ENCODE results near the gene ZXDA. TPM values are rescaled to one million over a fixed set of nuclear protein-coding genes. Genes with fewer than 3 reads are reported as not detected.

Gene ZXDA
- total RNA-seq, 1 donor from 2014 or later = 5.6 TPM

GRCh38 chrX:57906790-57907189 lies 3.5 kb downstream of the ZXDA start:
- Histone ChIP-seq H3K27me3 (no peaks in the 10 kb centered on the region), H3K4me1 (no peaks in the 10 kb centered on the region), H3K9me3 (no peaks in the 10 kb centered on the region), H3K27ac (peak overlapping the region; percentile 33), H3K4me3 (no peak overlapping the region), H3K36me3 (no peaks in the 10 kb centered on the region)
- TF ChIP-seq CTCF (IDR thresholded peaks at IDR 0.05) (no peak), POLR2A (IDR thresholded peaks at IDR 0.05) (no peak), POLR2AphosphoS5 (IDR thresholded peaks at IDR 0.05; ENCODE audit: insufficient read depth in 1 of 2, low read depth in 1 of 2) (no peak)
- intact Hi-C loops (cut with DNase I) = no loop called here
- no peak for DNase-seq (ENCODE audit: extremely low spot score in 2 of 2)

GRCh38 chrX:57905141-57905540 lies 5.1 kb downstream of the ZXDA start:
- intact Hi-C loops (cut with DNase I) = no loop called here
- peak overlapping the region; percentile 36 for H3K27ac ChIP-seq
- H3K4me1 ChIP-seq = no peaks in the 10 kb centered on the region
- no peaks in the 10 kb centered on the region for H3K27me3 ChIP-seq
- H3K36me3 ChIP-seq = no peaks in the 10 kb centered on the region
- peak overlapping the region in 1 of 2 donors; percentile 13 for H3K4me3 ChIP-seq
- peak in 1 of 2 donors; percentile 16 for TF ChIP-seq POLR2AphosphoS5 (IDR thresholded peaks at IDR 0.05; ENCODE audit: insufficient read depth in 1 of 2, low read depth in 1 of 2)
- no peak for TF ChIP-seq CTCF (IDR thresholded peaks at IDR 0.05)
- H3K9me3 ChIP-seq = no peaks in the 10 kb centered on the region
- no peak for DNase-seq (ENCODE audit: extremely low spot score in 2 of 2)

- H3K9me3 ChIP-seq = no peaks in the 10 kb centered on the region
- no peak overlapping the region for H3K4me3 ChIP-seq
- DNase-seq (ENCODE audit: extremely low spot score in 2 of 2) = no peak
- no peaks in the 10 kb centered on the region for H3K27me3 ChIP-seq
- TF ChIP-seq POLR2A (IDR thresholded peaks at IDR 0.05) (no peak), POLR2AphosphoS5 (IDR thresholded peaks at IDR 0.05; ENCODE audit: insufficient read depth in 1 of 2, low read depth in 1 of 2) (no peak), CTCF (IDR thresholded peaks at IDR 0.05) (no peak)
- no peaks in the 10 kb centered on the region for H3K36me3 ChIP-seq
- H3K27ac ChIP-seq = peak overlapping the region; percentile 0
- intact Hi-C loops (cut with DNase I) = no loop called here
- no peaks in the 10 kb centered on the region for H3K4me1 ChIP-seq
Observed at GRCh38 chrX:57904176-57904880, 5.9 kb downstream of the ZXDA start.

- Histone ChIP-seq H3K27ac (no peak overlapping the region), H3K4me3 (no peak overlapping the region), H3K36me3 (no peaks in the 10 kb centered on the region), H3K27me3 (no peaks in the 10 kb centered on the region), H3K4me1 (no peaks in the 10 kb centered on the region), H3K9me3 (no peaks in the 10 kb centered on the region)
- TF ChIP-seq POLR2A (IDR thresholded peaks at IDR 0.05) (no peak), CTCF (IDR thresholded peaks at IDR 0.05) (no peak)
- DNase-seq (ENCODE audit: extremely low spot score in 2 of 2) = no peak
- intact Hi-C loops (cut with DNase I) = no loop called here
Observed at GRCh38 chrX:57902633-57903032, 7.6 kb downstream of the ZXDA start.

- TF ChIP-seq POLR2AphosphoS5 (IDR thresholded peaks at IDR 0.05; ENCODE audit: insufficient read depth in 1 of 2, low read depth in 1 of 2) (no peak), CTCF (IDR thresholded peaks at IDR 0.05) (no peak), POLR2A (IDR thresholded peaks at IDR 0.05) (no peak)
- H3K27ac ChIP-seq = no peak overlapping the region
- intact Hi-C loops (cut with DNase I) = no loop called here
Observed at GRCh38 chrX:57901466-57901865, 8.8 kb downstream of the ZXDA start.

More at GRCh38 chrX:57901466-57901865, 8.8 kb downstream of the ZXDA start:
- Histone ChIP-seq H3K36me3 (no peaks in the 10 kb centered on the region), H3K27me3 (no peaks in the 10 kb centered on the region), H3K9me3 (no peaks in the 10 kb centered on the region), H3K4me3 (no peak overlapping the region), H3K4me1 (no peaks in the 10 kb centered on the region)
- no peak for DNase-seq (ENCODE audit: extremely low spot score in 2 of 2)

Data from vagina (tissue), 2 donors.